ENCODE data around the gene RREB1.

The RREB1 gene

GRCh38 chr6:7107578-7108195, at the start of gene RREB1:
TSS of gene RREB1 (plus strand) at chr6:7107961. CDS start at chr6:7181912, 73,951 bp downstream.
- DNase-seq: peak; percentile 75 to 81

DNA sequence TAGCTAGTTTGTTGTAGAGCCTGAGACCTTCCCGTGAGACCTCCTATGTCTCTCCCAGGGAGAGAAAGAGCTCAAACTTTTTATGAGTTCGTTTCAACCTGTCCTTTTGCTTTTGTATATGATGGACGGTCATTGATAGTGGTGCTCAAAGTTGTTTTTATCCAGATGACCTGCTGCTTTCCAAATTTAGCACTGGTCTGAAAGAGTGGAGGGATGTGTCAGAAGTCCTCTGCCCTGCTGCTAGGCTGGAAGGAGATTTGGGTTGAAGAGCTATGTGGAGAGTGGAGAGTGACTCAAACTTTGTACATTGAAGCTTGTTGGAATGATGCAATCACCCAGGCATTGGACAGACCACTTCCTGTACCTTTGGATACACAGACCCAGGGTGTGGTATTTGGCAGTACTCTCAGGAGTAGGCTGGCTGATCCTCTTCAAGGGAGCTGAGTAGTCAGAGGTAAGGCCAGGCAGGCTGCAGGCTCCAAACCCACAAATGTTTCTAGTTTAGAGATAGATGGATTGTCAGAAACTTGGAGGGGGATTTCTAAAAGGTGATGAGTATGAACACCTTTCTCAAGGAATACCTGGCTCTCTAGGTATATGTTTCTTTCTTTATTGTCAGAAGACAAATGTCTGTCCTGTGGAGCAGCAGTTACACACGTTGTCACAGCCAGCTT, 49.4 kb upstream of the RREB1 start:
- peak in 1 of 2 experiments; percentile 33 for DNase-seq

DNA sequence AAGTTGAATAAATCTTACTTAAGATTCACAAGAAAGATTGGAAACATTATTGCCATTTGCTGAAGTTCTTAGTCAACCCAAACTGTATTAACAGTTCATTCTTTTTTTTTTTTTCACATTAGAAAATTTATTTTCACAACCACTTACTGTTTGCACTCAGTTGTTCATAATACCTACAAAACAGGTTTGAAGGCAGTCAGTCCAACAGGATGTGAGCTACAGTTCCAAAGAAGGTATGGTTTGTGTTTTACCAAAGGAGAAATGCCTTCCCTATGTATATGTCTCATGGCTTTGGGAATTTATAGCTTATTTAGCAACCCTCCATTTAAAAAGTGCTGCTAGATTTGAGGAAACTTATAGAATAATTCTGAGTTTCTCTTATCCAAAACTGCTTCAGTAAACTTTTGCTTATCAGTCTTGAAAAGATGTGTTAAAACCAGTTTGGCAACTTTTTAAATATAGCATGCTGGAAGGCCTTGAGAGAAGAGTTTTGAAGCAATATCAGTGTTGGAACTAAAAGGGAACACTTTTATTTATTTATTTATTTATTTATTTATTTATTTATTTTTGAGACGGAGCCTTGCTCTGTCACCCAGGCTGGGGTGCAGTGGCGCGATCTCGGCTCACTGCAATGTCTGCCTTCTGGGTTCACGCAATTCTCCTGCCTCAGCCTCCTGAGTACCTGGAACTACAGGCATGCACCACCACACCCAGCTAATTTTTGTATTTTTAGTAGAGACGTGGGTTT, 46.8 kb upstream of the RREB1 start:
- DNase-seq: no peak

GRCh38 chr6:7062451-7063162, 45.2 kb upstream of the RREB1 start:
- no peak for DNase-seq

- DNase-seq: no peak
These were observed 40.5 kb upstream of the RREB1 start for GRCh38 chr6:7067305-7067704.

DNA sequence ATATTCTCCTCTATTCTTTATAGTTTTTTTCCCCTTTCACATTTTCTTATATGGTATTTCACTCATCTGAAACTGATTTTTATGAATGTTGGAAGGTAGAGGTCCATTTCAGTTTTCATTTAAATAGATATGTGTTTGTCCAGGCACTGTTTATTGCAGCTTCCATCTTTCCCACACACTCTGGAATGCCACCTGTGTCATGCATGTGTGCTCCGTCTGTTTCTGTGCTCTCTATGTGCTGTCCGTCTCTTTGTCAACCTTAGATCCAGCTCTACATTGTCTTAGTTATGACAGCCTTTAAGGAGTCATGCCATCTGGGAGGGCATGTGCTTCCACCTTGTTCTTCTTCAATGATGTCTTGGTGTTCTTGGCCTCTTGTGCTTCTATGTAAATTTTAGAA, 36.4 kb upstream of the RREB1 start:
- DNase-seq: no peak

DNA sequence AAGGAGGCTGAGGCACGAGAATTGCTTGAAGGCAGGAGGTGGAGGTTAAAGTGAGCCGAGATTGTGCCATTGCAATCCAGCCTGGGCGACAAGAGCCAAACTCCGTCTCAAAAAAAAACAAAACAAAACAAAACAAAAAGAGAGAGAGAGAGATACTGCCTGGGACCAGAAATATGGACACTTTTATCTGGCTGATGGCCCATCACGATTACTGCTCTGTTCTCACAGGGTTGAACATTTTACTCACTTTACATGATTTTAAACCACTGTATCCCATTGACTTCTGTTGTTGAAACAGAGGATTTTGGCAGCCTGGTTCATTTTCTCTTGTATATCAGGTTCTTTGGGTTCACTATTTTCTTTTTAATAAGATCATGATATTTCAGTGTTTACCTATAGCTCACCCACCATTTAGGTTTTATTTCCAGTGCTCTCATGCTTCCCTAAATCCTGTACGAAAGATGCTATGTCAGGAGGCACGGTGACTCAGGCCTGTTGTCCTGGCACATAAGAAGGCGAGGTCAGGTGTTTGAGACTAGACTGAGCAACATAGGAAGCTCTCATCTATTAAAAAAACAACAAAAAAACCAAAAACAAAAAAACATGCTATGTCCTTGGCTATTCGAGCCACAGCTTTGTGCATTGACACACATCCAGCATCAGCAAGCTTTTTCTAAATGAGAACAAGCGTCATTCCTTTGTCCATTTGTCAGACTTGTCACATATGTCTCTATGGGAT, 34.5 kb upstream of the RREB1 start:
- DNase-seq: no peak

- DNase-seq: peak; percentile 77 to 79
These were observed 33.8 kb upstream of the RREB1 start for GRCh38 chr6:7073821-7074525.

GRCh38 chr6:7074870-7075269, 32.9 kb upstream of the RREB1 start:
- DNase-seq: no peak

DNA sequence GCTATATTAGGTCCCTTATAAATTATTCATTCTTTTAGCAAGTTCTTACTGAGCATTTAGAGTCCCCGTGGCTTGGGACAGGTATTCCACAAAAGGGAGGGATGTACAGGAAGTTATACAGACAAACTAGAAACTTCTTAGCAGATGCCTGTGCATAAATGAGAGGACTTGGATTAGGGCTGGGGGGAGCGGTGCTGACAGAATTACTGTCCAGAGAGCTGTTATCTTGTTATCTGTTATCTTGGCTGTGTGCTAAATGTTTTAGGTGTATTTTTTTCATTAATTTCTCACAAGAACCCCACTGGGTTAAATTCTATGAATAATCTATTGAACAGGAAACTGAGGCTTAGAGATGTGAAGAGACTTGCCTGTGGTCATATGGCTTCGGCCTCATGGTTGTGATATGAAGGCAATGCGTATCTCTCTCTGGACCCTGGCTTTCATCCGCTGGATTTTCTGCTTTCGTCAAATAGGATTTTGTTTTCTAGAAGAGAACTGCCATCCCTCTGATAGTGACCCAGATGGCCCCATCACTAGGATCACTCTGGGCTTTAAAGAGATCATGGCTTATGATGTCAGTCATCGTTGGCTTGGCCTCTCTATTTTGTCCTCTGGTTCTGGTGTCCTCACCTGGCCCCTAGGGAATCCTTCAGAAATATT, 32.3 kb upstream of the RREB1 start:
- no peak for DNase-seq

DNA sequence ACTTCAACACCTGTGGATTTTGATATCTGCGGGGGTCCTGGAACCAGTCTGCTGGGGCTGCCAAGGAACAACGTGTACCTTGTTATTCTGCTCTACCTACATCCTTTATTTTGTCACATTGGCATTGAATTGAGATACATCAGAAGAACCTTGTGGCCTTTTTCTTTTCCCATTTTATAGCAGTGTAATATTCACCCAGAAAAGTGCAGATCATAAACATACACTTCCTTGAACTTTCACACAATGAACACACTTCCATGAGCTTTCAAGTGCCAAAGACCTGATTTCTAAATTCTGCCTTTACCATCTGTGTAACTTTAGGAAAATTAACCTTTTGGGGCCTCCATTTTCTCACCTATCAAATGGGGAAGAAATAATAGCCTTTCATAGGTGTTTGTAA, 29.9 kb upstream of the RREB1 start:
- DNase-seq: no peak

- no peak for DNase-seq
These were observed 28.9 kb upstream of the RREB1 start for GRCh38 chr6:7078856-7079255.

- no peak for DNase-seq
These were observed 27.4 kb upstream of the RREB1 start for GRCh38 chr6:7080311-7080710.

GRCh38 chr6:7085911-7086310, 21.9 kb upstream of the RREB1 start:
- DNase-seq: peak; percentile 21 to 27

DNA sequence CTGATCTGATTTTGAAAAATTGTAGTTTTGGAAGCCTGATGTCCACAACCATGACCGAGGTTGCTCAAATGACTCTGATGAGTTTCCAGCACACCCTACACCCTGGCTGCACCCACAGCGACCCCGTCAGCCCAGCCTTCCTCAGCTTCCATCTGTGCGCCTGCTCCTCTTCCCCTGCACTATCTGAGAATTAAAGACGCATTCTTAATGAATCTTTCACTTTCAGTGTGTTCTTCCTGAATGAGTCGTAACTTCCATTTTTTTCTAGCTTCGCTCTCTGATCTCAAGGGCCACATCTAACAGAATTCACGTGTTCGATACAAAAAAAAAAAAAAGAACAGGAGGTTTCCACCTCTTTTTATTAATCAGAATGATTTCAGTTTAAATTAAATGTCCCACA, 21.3 kb upstream of the RREB1 start:
- peak; percentile 41 to 51 for DNase-seq

- DNase-seq: no peak
These were observed 20.7 kb upstream of the RREB1 start for GRCh38 chr6:7087066-7087465.

DNA sequence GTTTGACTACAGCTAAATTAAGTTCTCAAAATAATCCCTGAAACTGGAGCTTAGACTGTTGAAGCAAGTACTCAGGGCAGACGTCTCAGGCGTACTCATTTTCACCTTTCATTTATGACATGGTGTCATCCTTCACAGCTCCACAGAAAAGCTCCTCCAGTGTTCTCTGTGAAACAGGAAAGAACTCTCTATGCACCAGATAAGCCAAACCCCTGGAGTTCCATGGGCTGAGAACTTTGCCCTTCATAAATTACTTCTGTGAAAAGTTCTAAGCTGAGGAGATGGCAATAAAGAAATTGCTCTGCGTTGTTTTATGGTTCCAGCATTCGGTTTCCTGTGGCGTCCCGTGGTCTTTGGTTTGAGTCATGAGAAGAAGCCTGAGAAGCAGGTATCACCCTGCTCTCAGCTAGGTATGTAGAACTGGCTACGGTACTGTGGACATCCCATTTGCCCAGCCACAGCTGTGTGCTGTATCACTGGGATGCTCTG, 20.2 kb upstream of the RREB1 start:
- peak; percentile 57 for DNase-seq

- no peak for DNase-seq
These were observed 19.6 kb upstream of the RREB1 start for GRCh38 chr6:7088076-7088742.

GRCh38 chr6:7098993-7099392, 8.8 kb upstream of the RREB1 start:
- DNase-seq: no peak

DNA sequence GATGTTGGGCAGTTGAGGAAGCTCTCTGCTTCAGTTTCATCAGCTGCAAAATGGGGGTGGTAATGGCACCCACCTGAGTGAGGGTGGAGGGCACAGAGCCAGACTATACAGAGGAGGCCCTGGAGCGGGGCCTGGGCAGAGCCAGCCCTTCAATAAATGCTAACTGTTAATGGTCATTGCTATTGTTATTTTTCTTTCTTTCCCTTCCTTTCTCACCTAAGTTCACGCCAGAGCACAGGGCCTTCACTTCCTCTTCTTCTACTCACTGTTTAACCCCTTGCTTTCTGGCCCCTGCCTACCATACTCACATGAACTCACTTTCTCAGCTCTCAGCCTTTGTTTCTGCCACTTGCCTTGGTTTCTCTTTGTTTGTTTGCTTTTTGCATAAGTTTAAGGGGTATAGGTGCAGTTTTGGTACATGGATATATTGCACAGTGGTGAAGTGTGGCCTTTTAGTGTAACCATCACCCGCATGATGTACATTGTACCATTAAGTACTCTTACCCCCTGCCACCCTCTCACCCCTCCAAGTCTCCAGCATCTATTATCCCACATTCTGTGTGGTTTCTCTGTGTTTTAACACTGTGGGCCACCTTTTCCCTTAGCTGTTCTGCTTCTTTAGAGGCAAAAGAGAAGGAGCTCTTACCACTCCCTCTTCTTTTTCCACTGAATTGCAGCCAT, 7.5 kb upstream of the RREB1 start:
- DNase-seq: no peak

All from activated T-cell treated with anti-CD3 and anti-CD28 coated beads, Interleukin-2, amount 50 U/mL, for 48 hours (primary cell).